ENCODE results near the gene VPS13D.

Gene VPS13D

GRCh38 chr1:12481928-12482327 lies 252.1 kb downstream of the VPS13D start:
- Histone ChIP-seq H3K9me3 (ENCODE audit: low read length) (no peaks in the 10 kb centered on the region), H3K4me3 (ENCODE audit: low read depth in 1 of 2, low read length in 2 of 2) (no peak overlapping the region), H3K4me1 (ENCODE audit: insufficient read depth, low read length) (peaks cover 65% of the 10 kb centered on the region), H3K27ac (ENCODE audit: low read depth, low read length) (no peak overlapping the region), H3K36me3 (ENCODE audit: insufficient read depth, low read length) (no peaks in the 10 kb centered on the region), H3K9ac (ENCODE audit: low read length) (no peak overlapping the region), H3K27me3 (ENCODE audit: control insufficient read depth in 1 of 2, insufficient read depth in 2 of 2, low read length in 2 of 2) (no peaks in the 10 kb centered on the region)

DNA sequence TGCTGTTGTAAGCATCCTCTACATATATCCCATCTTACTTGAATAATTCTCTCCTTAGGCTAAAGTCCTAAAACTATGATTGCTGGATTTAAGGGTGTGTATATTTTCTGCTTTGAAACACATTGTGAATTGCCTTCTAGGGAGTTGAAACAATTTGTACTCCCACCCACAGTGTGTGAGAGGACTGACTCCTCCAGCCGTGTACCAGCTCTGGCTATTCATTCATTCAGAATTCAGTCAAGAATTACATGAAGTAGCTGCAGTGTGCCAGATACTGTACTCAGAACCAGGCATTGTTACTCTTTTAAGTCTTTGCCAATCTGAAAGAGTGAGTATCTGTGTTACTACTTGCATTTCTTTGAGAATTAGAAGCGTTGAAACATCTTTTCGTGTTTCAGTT lies 253.2 kb downstream of the VPS13D start:
- H3K27me3 ChIP-seq (ENCODE audit: control insufficient read depth in 1 of 2, insufficient read depth in 2 of 2, low read length in 2 of 2): no peaks in the 10 kb centered on the region
- no peak overlapping the region for H3K4me3 ChIP-seq (ENCODE audit: low read depth in 1 of 2, low read length in 2 of 2)
- H3K36me3 ChIP-seq (ENCODE audit: insufficient read depth, low read length): no peaks in the 10 kb centered on the region
- no peak overlapping the region for H3K9ac ChIP-seq (ENCODE audit: low read length)
- no peaks in the 10 kb centered on the region for H3K9me3 ChIP-seq (ENCODE audit: low read length)
- H3K4me1 ChIP-seq (ENCODE audit: insufficient read depth, low read length): peaks cover 56% of the 10 kb centered on the region
- no peak overlapping the region for H3K27ac ChIP-seq (ENCODE audit: low read depth, low read length)

DNA sequence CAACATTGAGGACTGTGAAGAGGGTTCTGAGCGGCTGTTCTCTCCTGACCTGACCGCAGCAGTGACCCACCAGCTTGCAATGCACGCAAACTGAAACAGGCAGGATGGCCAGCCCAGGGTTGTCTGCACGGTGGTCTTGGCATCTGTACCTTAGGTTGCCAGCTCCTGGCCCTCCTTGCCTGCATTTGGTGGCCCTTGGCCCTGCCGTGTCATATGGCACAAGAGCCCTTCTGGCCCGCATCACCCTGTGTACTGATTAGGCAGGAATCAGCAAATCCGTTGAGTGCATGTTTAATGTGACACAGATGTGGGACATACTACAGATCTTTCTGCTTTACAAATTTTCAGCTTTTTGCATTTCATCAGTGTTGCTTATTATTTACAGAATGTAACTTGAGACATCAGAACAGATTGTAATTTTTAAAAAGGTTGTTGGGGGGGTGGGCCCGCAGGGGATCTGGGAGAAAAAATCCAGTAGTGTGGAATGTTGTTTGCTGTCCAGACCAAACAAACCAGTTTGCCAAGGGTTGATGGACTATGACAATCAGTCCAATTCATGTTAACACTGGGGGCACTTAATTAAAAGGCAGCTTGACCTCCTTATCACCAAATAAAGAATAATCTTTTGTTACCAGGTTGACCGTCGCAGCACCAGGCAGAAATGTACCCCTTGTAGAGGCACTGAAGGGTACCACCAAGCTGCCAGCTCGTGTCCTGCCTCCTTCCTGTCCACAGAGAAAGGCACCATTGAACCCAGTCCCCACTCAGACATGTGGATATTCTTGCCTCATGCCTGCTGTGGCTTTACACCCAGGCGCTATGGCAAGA lies 255.6 kb downstream of the VPS13D start:
- H3K36me3 ChIP-seq (ENCODE audit: insufficient read depth, low read length): peaks cover 8% of the 10 kb centered on the region
- H3K9me3 ChIP-seq (ENCODE audit: low read length): no peaks in the 10 kb centered on the region
- no peak overlapping the region for H3K27ac ChIP-seq (ENCODE audit: low read depth, low read length)
- no peak overlapping the region for H3K4me3 ChIP-seq (ENCODE audit: low read depth in 1 of 2, low read length in 2 of 2)
- peaks cover 32% of the 10 kb centered on the region for H3K4me1 ChIP-seq (ENCODE audit: insufficient read depth, low read length)
- no peaks in the 10 kb centered on the region for H3K27me3 ChIP-seq (ENCODE audit: control insufficient read depth in 1 of 2, insufficient read depth in 2 of 2, low read length in 2 of 2)
- H3K9ac ChIP-seq (ENCODE audit: low read length): no peak overlapping the region

- Histone ChIP-seq H3K9ac (ENCODE audit: low read length) (no peak overlapping the region), H3K36me3 (ENCODE audit: insufficient read depth, low read length) (peaks cover 13% of the 10 kb centered on the region), H3K4me1 (ENCODE audit: insufficient read depth, low read length) (peaks cover 27% of the 10 kb centered on the region), H3K9me3 (ENCODE audit: low read length) (no peaks in the 10 kb centered on the region), H3K27me3 (ENCODE audit: control insufficient read depth in 1 of 2, insufficient read depth in 2 of 2, low read length in 2 of 2) (no peaks in the 10 kb centered on the region), H3K4me3 (ENCODE audit: low read depth in 1 of 2, low read length in 2 of 2) (peak overlapping the region in 1 of 2 donors; percentile 28), H3K27ac (ENCODE audit: low read depth, low read length) (no peak overlapping the region)
Observed at GRCh38 chr1:12486059-12486341, 256.2 kb downstream of the VPS13D start.

GRCh38 chr1:12486401-12487005 lies 256.7 kb downstream of the VPS13D start:
- Histone ChIP-seq H3K9me3 (ENCODE audit: low read length) (no peaks in the 10 kb centered on the region), H3K27me3 (ENCODE audit: control insufficient read depth in 1 of 2, insufficient read depth in 2 of 2, low read length in 2 of 2) (no peaks in the 10 kb centered on the region), H3K9ac (ENCODE audit: low read length) (no peak overlapping the region), H3K36me3 (ENCODE audit: insufficient read depth, low read length) (peaks cover 18% of the 10 kb centered on the region), H3K4me1 (ENCODE audit: insufficient read depth, low read length) (peaks cover 22% of the 10 kb centered on the region), H3K4me3 (ENCODE audit: low read depth in 1 of 2, low read length in 2 of 2) (peak overlapping the region in 1 of 2 donors; percentile 28), H3K27ac (ENCODE audit: low read depth, low read length) (no peak overlapping the region)

- Histone ChIP-seq H3K4me1 (ENCODE audit: insufficient read depth, low read length) (peaks cover 16% of the 10 kb centered on the region), H3K9me3 (ENCODE audit: low read length) (no peaks in the 10 kb centered on the region), H3K27ac (ENCODE audit: low read depth, low read length) (no peak overlapping the region), H3K27me3 (ENCODE audit: control insufficient read depth in 1 of 2, insufficient read depth in 2 of 2, low read length in 2 of 2) (no peaks in the 10 kb centered on the region), H3K4me3 (ENCODE audit: low read depth in 1 of 2, low read length in 2 of 2) (no peak overlapping the region), H3K36me3 (ENCODE audit: insufficient read depth, low read length) (peaks cover 21% of the 10 kb centered on the region), H3K9ac (ENCODE audit: low read length) (no peak overlapping the region)
Observed at GRCh38 chr1:12487520-12487919, 257.7 kb downstream of the VPS13D start.

- H3K4me1 ChIP-seq (ENCODE audit: insufficient read depth, low read length): peaks cover 16% of the 10 kb centered on the region
- no peak overlapping the region for H3K9ac ChIP-seq (ENCODE audit: low read length)
- peaks cover 21% of the 10 kb centered on the region for H3K36me3 ChIP-seq (ENCODE audit: insufficient read depth, low read length)
- H3K27me3 ChIP-seq (ENCODE audit: control insufficient read depth in 1 of 2, insufficient read depth in 2 of 2, low read length in 2 of 2): no peaks in the 10 kb centered on the region
- H3K4me3 ChIP-seq (ENCODE audit: low read depth in 1 of 2, low read length in 2 of 2): no peak overlapping the region
- no peaks in the 10 kb centered on the region for H3K9me3 ChIP-seq (ENCODE audit: low read length)
- H3K27ac ChIP-seq (ENCODE audit: low read depth, low read length): no peak overlapping the region
Observed at GRCh38 chr1:12488666-12489354, 259.0 kb downstream of the VPS13D start.

- no peaks in the 10 kb centered on the region for H3K9me3 ChIP-seq (ENCODE audit: low read length)
- H3K4me1 ChIP-seq (ENCODE audit: insufficient read depth, low read length): peaks cover 31% of the 10 kb centered on the region
- H3K36me3 ChIP-seq (ENCODE audit: insufficient read depth, low read length): peaks cover 21% of the 10 kb centered on the region
- no peak overlapping the region for H3K4me3 ChIP-seq (ENCODE audit: low read depth in 1 of 2, low read length in 2 of 2)
- no peaks in the 10 kb centered on the region for H3K27me3 ChIP-seq (ENCODE audit: control insufficient read depth in 1 of 2, insufficient read depth in 2 of 2, low read length in 2 of 2)
- no peak overlapping the region for H3K27ac ChIP-seq (ENCODE audit: low read depth, low read length)
- H3K9ac ChIP-seq (ENCODE audit: low read length): no peak overlapping the region
Observed at GRCh38 chr1:12490532-12491142, 260.8 kb downstream of the VPS13D start.

GRCh38 chr1:12491656-12492055 lies 261.8 kb downstream of the VPS13D start:
- Histone ChIP-seq H3K27ac (ENCODE audit: low read depth, low read length) (no peak overlapping the region), H3K9me3 (ENCODE audit: low read length) (no peaks in the 10 kb centered on the region)

DNA sequence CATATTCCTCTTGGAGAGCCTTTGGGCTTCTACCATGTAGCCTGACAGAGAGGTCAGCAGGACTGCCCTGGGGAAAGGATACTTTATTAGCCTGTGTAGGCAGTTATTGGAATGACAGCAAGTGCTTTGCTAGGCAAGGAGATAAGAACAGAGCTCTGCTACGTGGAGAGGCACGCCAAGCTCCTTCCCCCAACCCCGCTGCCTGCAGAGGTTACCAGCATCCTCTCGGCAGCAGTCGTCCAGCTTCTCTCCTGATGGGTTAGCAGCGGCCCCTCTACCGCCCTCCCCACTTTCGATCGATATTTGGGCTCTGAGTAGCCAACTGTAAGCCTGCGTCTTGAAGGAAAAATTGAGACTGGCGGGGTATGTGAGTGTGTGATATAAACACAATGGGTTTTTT lies 265.9 kb downstream of the VPS13D start:
- Histone ChIP-seq H3K4me3 (ENCODE audit: low read depth in 1 of 2, low read length in 2 of 2) (no peak overlapping the region), H3K27ac (ENCODE audit: low read depth, low read length) (peak overlapping the region; percentile 41), H3K9ac (ENCODE audit: low read length) (no peak overlapping the region), H3K36me3 (ENCODE audit: insufficient read depth, low read length) (peaks cover 34% of the 10 kb centered on the region), H3K9me3 (ENCODE audit: low read length) (no peaks in the 10 kb centered on the region), H3K27me3 (ENCODE audit: control insufficient read depth in 1 of 2, insufficient read depth in 2 of 2, low read length in 2 of 2) (no peaks in the 10 kb centered on the region), H3K4me1 (ENCODE audit: insufficient read depth, low read length) (peaks cover 31% of the 10 kb centered on the region)

More at GRCh38 chr1:12491656-12492055, 261.8 kb downstream of the VPS13D start:
- Histone ChIP-seq H3K36me3 (ENCODE audit: insufficient read depth, low read length) (peaks cover 21% of the 10 kb centered on the region), H3K27me3 (ENCODE audit: control insufficient read depth in 1 of 2, insufficient read depth in 2 of 2, low read length in 2 of 2) (no peaks in the 10 kb centered on the region), H3K9ac (ENCODE audit: low read length) (no peak overlapping the region), H3K4me1 (ENCODE audit: insufficient read depth, low read length) (peaks cover 31% of the 10 kb centered on the region), H3K4me3 (ENCODE audit: low read depth in 1 of 2, low read length in 2 of 2) (no peak overlapping the region)

DNA sequence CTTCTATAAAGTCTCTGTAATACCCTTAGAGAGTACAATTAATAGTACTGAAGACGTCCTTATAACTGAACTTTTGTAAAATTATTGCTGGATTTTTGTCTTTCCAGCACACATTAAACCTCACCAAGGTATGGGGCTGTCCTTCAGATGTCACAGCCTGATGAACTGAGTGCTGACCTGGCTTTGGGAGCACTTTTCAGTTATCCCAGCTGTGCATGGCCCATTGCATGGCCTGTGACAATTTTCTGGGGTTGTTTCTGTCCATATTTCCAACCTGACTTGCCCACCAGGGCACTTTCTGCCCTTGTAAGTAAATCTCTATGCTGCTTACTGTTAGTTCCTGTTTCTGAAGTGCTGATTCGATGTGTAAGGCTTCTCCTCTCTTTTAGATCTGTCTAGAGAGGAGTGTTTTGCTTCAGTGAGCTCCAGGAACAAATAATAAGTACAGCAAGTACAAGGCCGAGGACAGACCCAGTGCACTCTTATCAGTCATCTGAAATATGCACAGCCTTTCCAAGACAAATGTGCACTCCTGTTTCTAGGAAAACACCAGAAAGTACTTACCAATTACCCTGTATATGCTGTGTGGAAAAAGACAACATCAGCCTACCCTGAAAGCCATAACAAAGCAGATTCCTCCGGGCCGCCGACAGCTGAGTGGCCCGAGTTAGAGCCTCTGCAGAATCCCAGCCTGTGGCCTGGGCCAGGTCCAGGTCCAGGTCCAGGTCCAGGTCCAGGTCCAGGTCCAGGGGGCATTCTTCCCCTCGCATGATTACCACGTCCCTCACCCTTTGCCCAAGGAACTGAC lies 266.5 kb downstream of the VPS13D start:
- H3K4me3 ChIP-seq (ENCODE audit: low read depth in 1 of 2, low read length in 2 of 2): no peak overlapping the region
- peak overlapping the region; percentile 41 for H3K27ac ChIP-seq (ENCODE audit: low read depth, low read length)
- peaks cover 31% of the 10 kb centered on the region for H3K4me1 ChIP-seq (ENCODE audit: insufficient read depth, low read length)
- peaks cover 28% of the 10 kb centered on the region for H3K36me3 ChIP-seq (ENCODE audit: insufficient read depth, low read length)
- H3K9me3 ChIP-seq (ENCODE audit: low read length): no peaks in the 10 kb centered on the region
- H3K9ac ChIP-seq (ENCODE audit: low read length): no peak overlapping the region
- no peaks in the 10 kb centered on the region for H3K27me3 ChIP-seq (ENCODE audit: control insufficient read depth in 1 of 2, insufficient read depth in 2 of 2, low read length in 2 of 2)
